GM12864 (cell line): ENCODE results near the gene BZW2.

Experiments used
- DNase-seq: peaks from one replicate; pipeline ENCODE4 v3.0.0-alpha.2; 2011; ENCODE audit warnings: low read depth
- H3K4me3 ChIP-seq: 2 replicates; pipeline ENCODE4 v1.5.1; 2011; ENCODE audit warnings: mild to moderate bottlenecking, low read depth, low read length, control low read depth
- TF ChIP-seq, protein P1 (sequence below): IDR thresholded peaks from 2 replicates; pipeline ENCODE4 v1.5.1; 2011; ENCODE audit warnings: low read depth, mild to moderate bottlenecking, moderate library complexity, low read length, control low read depth, inconsistent platforms; ENCODE audit errors: missing control alignments

The BZW2 gene

DNA sequence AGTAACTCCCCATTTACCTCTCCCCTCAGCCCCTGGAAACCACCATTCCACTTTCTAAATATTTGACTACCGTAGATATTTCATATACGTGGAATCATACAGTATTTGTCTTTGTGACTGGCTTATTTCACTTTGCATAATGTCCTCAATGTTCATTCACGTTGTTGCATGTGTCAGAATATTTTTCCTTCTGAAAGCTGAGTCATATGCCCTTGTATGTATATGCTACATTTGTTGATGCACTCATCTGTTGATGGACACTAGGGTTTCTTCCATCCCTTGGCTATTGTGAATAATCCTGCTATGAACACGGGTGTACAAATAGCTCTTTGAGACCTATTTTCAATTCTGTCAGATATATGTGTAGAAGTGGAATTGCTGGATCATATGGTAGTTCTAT, 81.8 kb downstream of the BZW2 start:
- TF ChIP-seq, protein P1, sequence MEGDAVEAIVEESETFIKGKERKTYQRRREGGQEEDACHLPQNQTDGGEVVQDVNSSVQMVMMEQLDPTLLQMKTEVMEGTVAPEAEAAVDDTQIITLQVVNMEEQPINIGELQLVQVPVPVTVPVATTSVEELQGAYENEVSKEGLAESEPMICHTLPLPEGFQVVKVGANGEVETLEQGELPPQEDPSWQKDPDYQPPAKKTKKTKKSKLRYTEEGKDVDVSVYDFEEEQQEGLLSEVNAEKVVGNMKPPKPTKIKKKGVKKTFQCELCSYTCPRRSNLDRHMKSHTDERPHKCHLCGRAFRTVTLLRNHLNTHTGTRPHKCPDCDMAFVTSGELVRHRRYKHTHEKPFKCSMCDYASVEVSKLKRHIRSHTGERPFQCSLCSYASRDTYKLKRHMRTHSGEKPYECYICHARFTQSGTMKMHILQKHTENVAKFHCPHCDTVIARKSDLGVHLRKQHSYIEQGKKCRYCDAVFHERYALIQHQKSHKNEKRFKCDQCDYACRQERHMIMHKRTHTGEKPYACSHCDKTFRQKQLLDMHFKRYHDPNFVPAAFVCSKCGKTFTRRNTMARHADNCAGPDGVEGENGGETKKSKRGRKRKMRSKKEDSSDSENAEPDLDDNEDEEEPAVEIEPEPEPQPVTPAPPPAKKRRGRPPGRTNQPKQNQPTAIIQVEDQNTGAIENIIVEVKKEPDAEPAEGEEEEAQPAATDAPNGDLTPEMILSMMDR: no peak
- no peak for DNase-seq
- H3K4me3 ChIP-seq: no peak overlapping the region

DNA sequence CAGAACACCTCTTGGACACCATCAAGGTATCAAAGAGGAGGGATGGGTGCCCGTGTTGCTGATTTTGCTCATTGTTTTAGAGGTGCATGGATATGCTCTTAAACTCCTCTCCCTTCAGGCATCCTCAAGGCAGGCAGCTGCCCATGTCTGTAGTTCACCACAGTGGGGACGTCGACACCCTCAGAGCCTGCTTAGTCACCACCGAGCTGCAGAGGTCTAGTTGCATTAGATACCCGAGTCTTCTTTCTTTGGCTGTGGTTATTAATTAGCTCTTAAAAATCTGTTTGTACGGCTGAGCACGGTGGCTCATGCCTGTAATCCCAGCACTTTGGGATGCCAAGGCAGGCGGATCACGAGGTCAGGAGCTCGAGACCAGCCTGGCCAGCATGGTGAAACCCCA, 82.8 kb downstream of the BZW2 start:
- DNase-seq: no peak
- no peak overlapping the region for H3K4me3 ChIP-seq
- TF ChIP-seq, protein P1: no peak

DNA sequence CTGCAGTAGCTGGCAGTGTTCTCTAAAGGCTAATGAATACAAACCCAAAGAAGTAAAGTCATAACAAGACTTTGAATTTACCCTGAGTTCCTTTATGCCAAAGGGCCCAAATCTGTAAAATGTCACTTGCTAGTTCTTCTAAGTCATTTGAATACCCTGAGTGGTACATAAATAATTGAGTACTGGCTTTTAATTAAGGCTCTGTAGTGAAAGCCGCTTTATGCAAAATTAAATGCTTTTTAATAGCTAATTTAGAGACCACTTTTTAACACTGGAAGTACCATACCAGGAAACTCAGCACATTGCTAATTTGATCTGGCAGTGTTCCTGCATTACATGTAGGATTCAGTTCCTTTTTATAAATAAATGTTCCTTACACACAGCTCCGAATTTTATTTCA, 83.6 kb downstream of the BZW2 start:
- H3K4me3 ChIP-seq: no peak overlapping the region
- TF ChIP-seq, protein P1: no peak
- DNase-seq: no peak

DNA sequence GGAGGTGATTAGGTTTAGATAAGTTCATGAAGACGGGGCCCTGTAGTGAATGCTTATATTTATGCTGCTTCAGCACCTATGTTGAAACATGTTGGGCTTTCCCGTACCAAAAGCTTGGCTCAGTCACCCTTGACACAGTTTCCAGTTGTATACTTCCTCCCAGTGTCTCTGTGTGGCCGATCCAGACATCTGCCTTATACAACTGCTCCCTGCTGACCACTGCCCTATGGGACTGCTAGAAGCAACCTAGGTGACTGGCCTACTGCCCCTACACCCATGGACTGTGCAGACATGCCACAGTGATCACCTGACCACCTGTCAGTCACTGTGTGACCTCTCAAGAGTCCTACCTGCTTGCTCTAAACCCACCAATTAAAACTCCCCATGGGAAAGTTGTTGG, 85.0 kb downstream of the BZW2 start:
- H3K4me3 ChIP-seq: no peak overlapping the region
- TF ChIP-seq, protein P1: no peak
- DNase-seq: no peak

DNA sequence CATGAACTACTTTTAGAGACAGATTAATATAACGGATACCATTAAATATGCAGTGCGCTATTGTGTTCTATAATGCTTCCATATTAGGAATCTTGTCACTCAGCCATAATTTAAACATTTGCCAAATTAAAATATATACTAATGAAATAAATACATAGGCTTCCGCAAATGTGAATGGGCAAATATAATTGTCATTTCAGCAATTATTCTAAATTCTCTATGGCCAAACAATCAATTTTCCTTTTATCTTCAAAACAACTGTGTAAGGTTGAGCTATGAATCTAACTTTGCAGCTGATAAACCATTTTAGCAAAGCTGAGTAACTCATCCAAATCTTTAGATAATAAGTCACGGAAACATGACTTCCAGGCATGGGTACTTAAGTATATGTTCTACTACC, 86.8 kb downstream of the BZW2 start:
- no peak overlapping the region for H3K4me3 ChIP-seq
- TF ChIP-seq, protein P1: no peak
- no peak for DNase-seq

DNA sequence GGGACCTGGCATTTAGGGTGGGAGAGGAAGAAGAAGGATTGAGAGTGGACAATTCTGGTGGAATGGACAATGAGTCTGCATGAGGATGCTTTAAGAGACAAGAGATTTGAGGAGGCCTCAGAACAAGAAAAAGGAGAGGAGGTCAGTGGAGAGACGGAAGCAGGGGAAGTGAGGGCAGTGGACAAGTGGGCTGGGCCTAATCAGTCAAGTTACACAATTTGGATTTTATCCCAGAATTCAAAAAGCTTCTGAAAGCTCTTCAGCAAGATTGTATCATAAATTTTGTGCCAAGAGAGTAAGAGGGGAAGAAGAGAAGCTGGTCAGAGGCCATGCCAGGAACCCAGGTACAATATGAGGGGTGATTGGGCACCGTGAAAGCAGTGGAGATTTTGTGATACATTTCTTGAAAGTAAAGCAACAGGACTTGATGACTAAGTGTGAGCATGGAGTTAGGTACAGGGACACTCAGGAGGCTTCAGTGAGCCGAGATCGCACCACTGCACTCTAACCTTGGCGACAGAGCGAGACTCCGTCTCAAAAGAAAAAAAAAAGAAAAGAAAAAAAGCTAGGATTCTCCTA, 88.3 kb downstream of the BZW2 start:
- TF ChIP-seq, protein P1: no peak
- no peak for DNase-seq
- H3K4me3 ChIP-seq: no peak overlapping the region

DNA sequence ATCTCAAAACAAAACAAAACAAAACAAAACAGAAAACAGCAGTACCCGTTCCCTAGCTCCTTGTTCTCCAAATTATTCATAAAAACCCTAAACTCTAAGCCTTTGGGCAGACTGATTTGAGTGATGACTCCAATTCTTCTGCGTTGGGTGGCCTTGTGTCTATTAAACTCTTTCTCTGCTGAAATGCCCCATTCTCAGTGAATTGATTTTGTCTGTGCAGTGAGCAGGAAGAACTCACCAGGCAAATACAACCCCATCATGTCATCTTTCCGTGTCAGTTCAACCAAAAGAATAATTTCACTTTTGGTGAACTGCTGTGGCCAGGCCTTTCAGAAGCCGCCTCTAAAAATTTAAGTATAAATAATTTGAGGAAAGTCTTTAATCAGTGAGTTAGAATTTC, 89.0 kb downstream of the BZW2 start:
- no peak overlapping the region for H3K4me3 ChIP-seq
- TF ChIP-seq, protein P1: no peak
- DNase-seq: no peak
